Endothelial cell of umbilical vein (primary cell): ENCODE data around the gene GPR161. TPM values are rescaled to one million over a fixed set of nuclear protein-coding genes. Genes with fewer than 3 reads are reported as not detected.

Source experiments
- BruUV-seq: library from RNA; stranded (reverse); fragments of 400-500 nt; replicated peaks from 2 replicates; lab custom pipeline; 2021; lab: Mats Ljungman, UMichigan
- CTCF ChIA-PET: fragments of 300-600, 350-600 bp; sonication (Branson Sonifier 250); formaldehyde crosslinking; loops from one replicate; lab custom pipeline; 2021; ENCODE audit warnings: antibody characterized with exemption, inconsistent platforms; lab: Charles Lee
- POLR2A ChIA-PET: fragments of 300-600, 350-600 bp; sonication (Branson Sonifier 250); formaldehyde crosslinking; loops from one replicate; lab custom pipeline; 2021; ENCODE audit warnings: antibody characterized with exemption, inconsistent platforms; lab: Charles Lee
- DNase-seq: peaks from one replicate; pipeline ENCODE4 v3.0.0-alpha.2; 2011; ENCODE audit warnings: low read depth, low spot score
- FAIRE-seq: peaks from 2 replicates; lab custom pipeline; 2011; peaks lifted over from hg19 to GRCh38; lab: Jason Lieb, UNC
- H2AFZ ChIP-seq: 2 replicates; pipeline ENCODE4 v1.6.0; 2012; ENCODE audit warnings: low read depth, low read length, control low read depth, inconsistent platforms
- H3K27ac ChIP-seq: 2 replicates; pipeline ENCODE4 v1.5.1; 2011; ENCODE audit warnings: low read depth, mild to moderate bottlenecking, control low read depth, low read length, moderate library complexity; ENCODE audit not compliant: insufficient read depth
- H3K27me3 ChIP-seq, 2 experiments: 2 replicates each; pipeline versions ENCODE4 v1.6.0 to v1.6.1; 2011; ENCODE audit warnings: low read length in 2 of 2, mixed read lengths in 1 of 2; ENCODE audit not compliant: control insufficient read depth in 2 of 2, insufficient read depth in 2 of 2
- H3K36me3 ChIP-seq, 2 experiments: 2 replicates in 1 of 2; 3 replicates in 1 of 2; pipeline ENCODE4 v1.5.1; 2011; ENCODE audit warnings: low read length in 2 of 2, mild to moderate bottlenecking in 1 of 2, moderate library complexity in 1 of 2; ENCODE audit not compliant: control insufficient read depth in 2 of 2, insufficient read depth in 2 of 2; ENCODE audit errors: extremely low read depth in 1 of 2
- H3K4me1 ChIP-seq: 3 replicates; pipeline ENCODE4 v1.5.1; 2011; ENCODE audit warnings: mild to moderate bottlenecking, low read length; ENCODE audit not compliant: control insufficient read depth, insufficient read depth; ENCODE audit errors: extremely low read depth
- H3K4me2 ChIP-seq: 2 replicates; pipeline ENCODE4 v1.6.1; 2011; ENCODE audit warnings: low read length, control low read depth, mixed read lengths; ENCODE audit not compliant: insufficient read depth
- H3K4me3 ChIP-seq, 3 experiments: fragments of 200-600 bp in 1 of 3; sonication (generic), shearing (Covaris generic) in 1 of 3; replicated peaks in 1 of 3; 2 replicates each; pipeline ENCODE4 v1.5.1; 2011 to 2016; ENCODE audit warnings: control low read depth in 3 of 3, low read length in 3 of 3, mild to moderate bottlenecking in 2 of 3, inconsistent platforms in 1 of 3, low read depth in 1 of 3, moderate library complexity in 1 of 3; ENCODE audit not compliant: insufficient read depth in 1 of 3
- H3K79me2 ChIP-seq: 2 replicates; pipeline ENCODE4 v1.6.0; 2012; ENCODE audit warnings: low read length, inconsistent platforms; ENCODE audit not compliant: control insufficient read depth, insufficient read depth
- H3K9ac ChIP-seq: replicated peaks from 2 replicates; pipeline ENCODE3; 2011; ENCODE audit warnings: low read length, control low read depth; ENCODE audit not compliant: insufficient read depth; ENCODE audit errors: extremely low read depth
- H3K9me1 ChIP-seq: replicated peaks from 3 replicates; pipeline ENCODE4 v1.6.0; 2011; ENCODE audit warnings: mild to moderate bottlenecking, low read length; ENCODE audit not compliant: control insufficient read depth, insufficient read depth; ENCODE audit errors: extremely low read depth
- H3K9me3 ChIP-seq: replicated peaks from 2 replicates; pipeline ENCODE4 v1.5.1; 2012; ENCODE audit warnings: low read length, inconsistent platforms; ENCODE audit not compliant: control insufficient read depth, insufficient read depth
- H4K20me1 ChIP-seq: replicated peaks from 2 replicates; pipeline ENCODE3; 2011; ENCODE audit warnings: mild to moderate bottlenecking, low read length; ENCODE audit not compliant: control insufficient read depth, insufficient read depth; ENCODE audit errors: extremely low read depth
- EZH2 ChIP-seq: IDR thresholded peaks from 2 replicates; pipeline ENCODE4 v1.6.1; 2012; ENCODE audit warnings: borderline replicate concordance, low read depth, mild to moderate bottlenecking, moderate library complexity, low read length, inconsistent platforms; ENCODE audit not compliant: severe bottlenecking
- FOS ChIP-seq: IDR thresholded peaks from 2 replicates; pipeline ENCODE4 v1.6.1; 2011; ENCODE audit warnings: mild to moderate bottlenecking, low read length, moderate library complexity, borderline replicate concordance; ENCODE audit not compliant: insufficient read depth
- GATA2 ChIP-seq: IDR thresholded peaks from 2 replicates; pipeline ENCODE4 v1.7.0; 2011; ENCODE audit warnings: low read depth, mild to moderate bottlenecking, moderate library complexity, mixed read lengths, low read length; ENCODE audit not compliant: insufficient read length, insufficient read depth
- JUN ChIP-seq: IDR thresholded peaks from 2 replicates; pipeline ENCODE4 v1.6.1; 2011; ENCODE audit warnings: borderline replicate concordance, low read depth; ENCODE audit not compliant: insufficient read length, insufficient read depth
- MYC ChIP-seq: IDR thresholded peaks from one replicate; pipeline ENCODE4 v1.6.1; 2011; ENCODE audit warnings: mild to moderate bottlenecking, low read depth, low read length
- POLR2A ChIP-seq: IDR thresholded peaks from 2 replicates; pipeline ENCODE4 v1.6.1; 2012; ENCODE audit warnings: low read depth, mild to moderate bottlenecking, control low read depth, low read length
- POLR2AphosphoS5 ChIP-seq: IDR thresholded peaks from 2 replicates; pipeline ENCODE4 v1.6.1; 2012; ENCODE audit warnings: low read depth, mild to moderate bottlenecking, control low read depth, low read length, moderate library complexity; ENCODE audit not compliant: insufficient read depth
- dilution Hi-C: fragments of 300-500 bp; cut with MboI; formaldehyde crosslinking; loops from one replicate; pipeline ENCODE4 v1.15.0; 2019; ENCODE audit warnings: low sequenced_read_pairs; ENCODE audit not compliant: extremely low pct_ligation_motif_present
- intact Hi-C: fragments of 100-400 bp; cut with micrococcal nuclease; formaldehyde crosslinking; loops from one replicate; pipeline ENCODE4 v1.10.0; 2022
- polyA plus RNA-seq, 4 experiments: library from polyadenylated mRNA; depleted of rRNA in 3 of 4; stranded (reverse) in 3 of 4; unstranded in 1 of 4; fragments of >200 nt; gene quantifications; 2 replicates each; pipeline versions ENCODE4 v1.2.1 to v1.2.3, GENCODE V29; 2011 to 2012; ENCODE audit warnings: missing spikeins in 1 of 4
- total RNA-seq: library from RNA; stranded (reverse); gene quantifications from 2 replicates; pipeline ENCODE4 v1.2.3, GENCODE V29; 2021
- TF ChIP-seq, protein P1 (sequence below): IDR thresholded peaks from 2 replicates; pipeline ENCODE4 v1.6.1; 2011; ENCODE audit not compliant: insufficient read depth, insufficient read length
- TF ChIP-seq, protein P2 (sequence below), 2 donors: IDR thresholded peaks; 1 replicate in 1 of 2; 2 replicates in 1 of 2; pipeline ENCODE4 v1.5.1; 2011; ENCODE audit warnings: low read length in 2 of 2, mild to moderate bottlenecking in 2 of 2, moderate library complexity in 2 of 2, control low read depth in 1 of 2, inconsistent platforms in 1 of 2, low read depth in 1 of 2; ENCODE audit not compliant: insufficient read depth in 1 of 2; ENCODE audit errors: extremely low read depth in 1 of 2

GPR161 gene
- total and polyA plus RNA-seq, 2 donors (not counting 3 experiments of a cell fraction or from before 2014, with no cell fraction given) = 34.7 to 36.5 TPM

- Histone ChIP-seq H3K27me3 (no peaks in the 10 kb centered on the region), H3K79me2 (no peaks in the 10 kb centered on the region), H3K9me1 (no peaks in the 10 kb centered on the region), H2AFZ (no peak overlapping the region), H3K9me3 (no peaks in the 10 kb centered on the region), H3K4me3 (no peak overlapping the region), H3K27ac (no peak overlapping the region), H3K9ac (no peak overlapping the region), H3K4me2 (no peak overlapping the region), H4K20me1 (no peaks in the 10 kb centered on the region), H3K4me1 (no peaks in the 10 kb centered on the region), H3K36me3 (peaks cover 0 to 23% of the 10 kb centered on the region in 2 experiments)
- DNase-seq = no peak
- CTCF ChIA-PET = interaction anchor here (1.2 to 4.7 kb wide), 3 partner anchors 10 to 19 kb away, joined by 4 to 25 read pairs (median 9); no protein-coding TSS in a partner anchor
- TF ChIP-seq, protein P1, sequence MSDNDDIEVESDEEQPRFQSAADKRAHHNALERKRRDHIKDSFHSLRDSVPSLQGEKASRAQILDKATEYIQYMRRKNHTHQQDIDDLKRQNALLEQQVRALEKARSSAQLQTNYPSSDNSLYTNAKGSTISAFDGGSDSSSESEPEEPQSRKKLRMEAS = no peak
- TF ChIP-seq MYC (no peak), POLR2A (no peak), EZH2 (no peak), GATA2 (no peak), FOS (no peak), POLR2AphosphoS5 (no peak), JUN (no peak)
- TF ChIP-seq, protein P2, sequence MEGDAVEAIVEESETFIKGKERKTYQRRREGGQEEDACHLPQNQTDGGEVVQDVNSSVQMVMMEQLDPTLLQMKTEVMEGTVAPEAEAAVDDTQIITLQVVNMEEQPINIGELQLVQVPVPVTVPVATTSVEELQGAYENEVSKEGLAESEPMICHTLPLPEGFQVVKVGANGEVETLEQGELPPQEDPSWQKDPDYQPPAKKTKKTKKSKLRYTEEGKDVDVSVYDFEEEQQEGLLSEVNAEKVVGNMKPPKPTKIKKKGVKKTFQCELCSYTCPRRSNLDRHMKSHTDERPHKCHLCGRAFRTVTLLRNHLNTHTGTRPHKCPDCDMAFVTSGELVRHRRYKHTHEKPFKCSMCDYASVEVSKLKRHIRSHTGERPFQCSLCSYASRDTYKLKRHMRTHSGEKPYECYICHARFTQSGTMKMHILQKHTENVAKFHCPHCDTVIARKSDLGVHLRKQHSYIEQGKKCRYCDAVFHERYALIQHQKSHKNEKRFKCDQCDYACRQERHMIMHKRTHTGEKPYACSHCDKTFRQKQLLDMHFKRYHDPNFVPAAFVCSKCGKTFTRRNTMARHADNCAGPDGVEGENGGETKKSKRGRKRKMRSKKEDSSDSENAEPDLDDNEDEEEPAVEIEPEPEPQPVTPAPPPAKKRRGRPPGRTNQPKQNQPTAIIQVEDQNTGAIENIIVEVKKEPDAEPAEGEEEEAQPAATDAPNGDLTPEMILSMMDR (IDR thresholded peaks at IDR 0.05; ENCODE audit: extremely low read depth in 1 of 2, insufficient read depth in 1 of 2, low read depth in 1 of 2, low read length in 2 of 2) = no peak
- POLR2A ChIA-PET = no interaction called here
- no peak for FAIRE-seq
- BruUV-seq = no TSS peak
- dilution Hi-C loops = no loop called here
- intact Hi-C loops = no loop called here
Measured at GRCh38 chr1:168101336-168101735, 35.4 kb downstream of the GPR161 start.
